CD4-positive, alpha-beta T cell treated with Interleukin-17A for 1 hour (primary cell): Measurements from ENCODE around the gene NHS.

Experiments used
- DNase-seq: peaks from one replicate; pipeline ENCODE4 v3.0.0-alpha.2; 2020

Gene NHS

DNA sequence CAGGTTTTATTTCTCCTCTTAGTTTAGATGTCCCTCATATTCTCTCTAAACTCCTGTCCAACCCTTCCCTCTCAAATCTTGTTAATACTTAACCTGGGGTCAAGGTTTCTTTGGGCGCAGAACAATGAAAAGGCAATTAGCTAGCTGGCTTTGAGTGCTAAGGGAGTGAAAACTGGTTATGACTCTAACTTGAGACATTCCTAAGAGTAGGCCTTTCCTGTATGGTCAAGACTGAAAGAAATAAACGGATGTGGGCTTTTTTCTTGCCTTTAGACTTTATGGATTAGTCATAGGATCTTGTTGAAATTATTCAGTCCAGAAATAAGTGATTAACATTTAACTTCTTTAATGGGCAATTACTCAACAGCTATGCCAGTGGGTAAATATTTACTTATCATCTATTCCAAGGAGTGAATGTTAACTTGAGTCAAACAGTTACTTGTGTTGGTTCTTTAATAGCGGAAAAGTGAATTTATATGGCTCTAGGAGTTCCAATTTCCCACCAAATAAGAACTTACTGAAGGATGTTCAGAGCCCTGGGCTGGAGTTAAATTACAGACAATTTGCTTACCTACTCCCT is 220.5 kb downstream of the NHS start:
- no peak for DNase-seq

- DNase-seq, result no peak
These were observed 221.1 kb downstream of the NHS start for GRCh38 chrX:17596061-17596460.

DNA sequence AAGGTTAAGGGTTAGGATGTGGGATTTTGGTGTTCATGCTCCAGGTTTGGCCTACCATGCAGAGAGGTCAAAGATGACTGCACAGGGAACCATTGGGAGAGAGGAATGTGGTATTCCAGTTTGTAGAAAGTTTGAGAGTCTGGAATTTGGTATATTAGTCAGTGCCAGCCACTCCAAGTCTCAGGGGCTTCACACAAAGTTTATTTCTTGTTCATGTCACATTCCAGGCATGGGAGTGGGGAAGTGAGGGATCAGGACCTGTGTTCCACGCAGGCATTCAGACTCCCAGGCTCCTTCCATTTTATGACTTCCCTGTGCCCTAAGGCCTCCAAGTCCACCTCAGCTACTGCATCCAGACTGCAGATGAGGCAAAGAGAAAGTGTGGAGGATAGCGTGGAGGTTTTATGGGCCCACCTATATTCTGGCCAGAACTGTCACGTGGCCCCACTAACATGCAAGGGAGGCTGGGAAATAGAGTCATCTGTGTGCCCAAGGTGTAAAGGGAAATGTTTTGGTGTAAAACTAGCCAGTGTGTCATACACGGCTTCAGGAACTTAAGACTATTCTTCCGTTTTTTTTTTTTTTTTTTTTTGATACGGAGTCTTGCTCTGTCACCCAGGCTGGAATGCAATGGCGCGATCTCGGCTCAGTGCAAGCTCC is 221.7 kb downstream of the NHS start:
- DNase-seq, result no peak

DNA sequence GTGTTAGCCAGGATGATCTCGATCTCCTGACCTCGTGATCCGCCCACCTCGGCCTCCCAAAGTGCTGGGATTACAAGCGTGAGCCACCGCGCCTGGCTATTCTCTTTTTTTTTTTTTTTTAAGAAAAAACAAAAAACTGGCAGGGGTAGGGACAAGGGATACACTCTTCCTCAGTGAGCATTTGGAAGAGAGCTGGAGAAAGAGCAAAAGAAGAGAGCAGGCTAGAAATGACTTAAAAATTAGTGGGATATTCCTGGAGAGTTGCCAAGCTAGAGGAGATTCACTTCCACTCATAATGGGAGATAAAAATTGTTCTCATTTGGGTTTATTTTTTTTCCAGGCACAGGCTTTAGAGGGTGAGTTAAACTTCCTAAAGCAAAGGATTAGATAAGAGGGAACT is 222.3 kb downstream of the NHS start:
- no peak for DNase-seq

DNA sequence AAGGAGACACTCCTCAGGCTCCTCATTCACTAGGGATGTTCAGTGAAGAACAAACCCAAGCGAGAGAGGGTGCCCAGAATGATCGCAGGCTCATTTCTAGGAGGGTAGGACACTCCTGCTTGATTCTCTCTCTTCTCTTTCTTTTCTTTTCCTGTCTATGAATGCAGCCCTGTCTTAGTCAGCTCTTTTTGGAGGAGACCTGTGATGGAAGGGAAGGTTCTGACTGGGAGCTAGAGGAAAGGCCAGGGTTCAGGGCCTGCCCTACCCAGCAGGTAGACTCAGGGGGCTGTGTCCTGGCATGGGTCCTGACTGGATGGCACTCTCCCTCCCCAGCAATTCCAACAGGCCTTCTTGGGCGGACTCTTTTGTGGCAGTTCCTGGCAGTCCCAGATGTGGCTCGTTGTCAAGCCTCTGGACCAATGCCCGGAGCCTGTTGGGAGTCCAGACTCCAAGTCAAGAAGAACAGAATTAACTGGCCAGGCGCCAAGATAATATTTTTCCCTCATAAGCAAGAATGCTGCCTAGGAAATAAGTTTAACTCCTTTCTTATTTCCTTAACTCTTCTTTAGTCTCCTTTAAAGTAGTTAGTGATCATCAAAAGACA is 222.9 kb downstream of the NHS start:
- no peak for DNase-seq

DNA sequence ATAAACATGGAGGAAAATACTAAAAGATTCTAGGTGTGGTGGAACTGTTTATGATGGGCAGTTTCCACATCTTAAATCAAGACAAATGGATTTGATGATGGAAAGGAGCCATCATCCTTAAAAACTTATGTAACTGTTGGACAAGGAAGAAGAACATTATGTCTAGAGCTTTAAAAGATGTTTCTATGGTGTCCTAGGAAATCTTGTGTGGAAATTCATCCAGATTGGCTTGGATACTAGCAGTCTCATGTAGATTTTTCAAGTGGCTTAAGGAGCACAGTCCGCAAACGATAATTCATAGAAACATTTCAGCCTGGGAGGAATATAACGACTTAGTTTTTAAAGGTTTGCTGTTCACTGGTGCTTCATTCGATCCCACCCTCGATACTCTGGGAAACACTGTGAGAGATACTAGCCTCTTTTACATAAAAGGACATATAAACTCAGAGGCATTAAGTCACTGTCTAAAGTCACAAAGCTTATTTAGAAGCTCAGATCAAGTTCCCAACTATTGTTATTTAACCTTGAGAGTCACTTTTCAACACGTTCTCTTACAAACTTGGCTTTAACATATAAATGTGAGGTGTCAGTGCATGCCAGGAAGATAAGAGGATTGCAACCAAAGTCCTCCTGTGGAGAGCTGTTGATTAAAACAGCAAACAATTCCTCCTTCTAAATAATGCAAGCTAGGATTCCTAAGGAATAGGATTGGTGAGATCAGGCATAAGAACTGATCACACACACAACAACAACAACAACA is 226.6 kb downstream of the NHS start:
- DNase-seq, result no peak

- no peak for DNase-seq
These were observed 227.2 kb downstream of the NHS start for GRCh38 chrX:17602245-17602644.

- DNase-seq, result no peak
These were observed 228.2 kb downstream of the NHS start for GRCh38 chrX:17603196-17603595.

DNA sequence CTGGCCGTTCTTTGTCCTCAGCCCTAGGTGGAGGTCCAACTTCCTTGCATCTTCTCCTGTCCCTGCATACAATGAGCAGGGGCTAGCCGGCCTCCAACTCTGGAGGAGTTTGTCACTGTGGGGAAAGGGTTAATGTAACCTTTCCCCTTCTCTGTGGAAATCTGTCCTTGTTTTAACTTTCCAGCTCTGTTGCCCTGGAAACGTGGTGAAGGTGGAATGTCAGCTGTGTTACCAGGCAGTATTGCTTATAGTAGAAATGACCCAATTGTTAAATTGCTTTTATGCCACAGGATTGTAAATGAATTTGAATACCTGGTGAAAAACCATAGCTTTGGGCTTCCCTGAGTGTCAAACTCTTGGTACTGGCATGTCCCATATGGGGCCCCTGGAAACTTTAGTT is 230.7 kb downstream of the NHS start:
- no peak for DNase-seq

DNA sequence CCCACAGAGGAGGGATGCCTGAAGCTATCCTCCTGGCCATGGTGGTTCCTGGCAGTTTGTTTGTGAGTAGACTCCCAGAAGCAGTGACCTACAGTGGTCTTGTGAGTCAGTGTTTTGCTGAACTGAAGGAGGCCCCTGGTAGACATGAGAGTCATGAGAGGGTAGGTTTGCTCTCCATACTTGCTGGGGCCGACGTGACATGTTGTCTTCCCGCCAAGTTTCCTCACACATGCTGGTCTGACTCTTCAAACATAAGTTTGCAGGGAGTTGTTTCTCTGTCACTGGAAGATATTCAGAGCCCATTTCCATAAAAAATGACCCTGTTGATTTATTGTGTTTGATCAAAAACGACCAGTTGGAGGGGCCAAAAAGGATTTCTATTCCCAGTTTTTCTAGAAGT is 231.2 kb downstream of the NHS start:
- no peak for DNase-seq

GRCh38 chrX:17608888-17609287 is 233.9 kb downstream of the NHS start:
- DNase-seq, result no peak

- DNase-seq, result no peak
These were observed 235.8 kb downstream of the NHS start for GRCh38 chrX:17610788-17611187.

DNA sequence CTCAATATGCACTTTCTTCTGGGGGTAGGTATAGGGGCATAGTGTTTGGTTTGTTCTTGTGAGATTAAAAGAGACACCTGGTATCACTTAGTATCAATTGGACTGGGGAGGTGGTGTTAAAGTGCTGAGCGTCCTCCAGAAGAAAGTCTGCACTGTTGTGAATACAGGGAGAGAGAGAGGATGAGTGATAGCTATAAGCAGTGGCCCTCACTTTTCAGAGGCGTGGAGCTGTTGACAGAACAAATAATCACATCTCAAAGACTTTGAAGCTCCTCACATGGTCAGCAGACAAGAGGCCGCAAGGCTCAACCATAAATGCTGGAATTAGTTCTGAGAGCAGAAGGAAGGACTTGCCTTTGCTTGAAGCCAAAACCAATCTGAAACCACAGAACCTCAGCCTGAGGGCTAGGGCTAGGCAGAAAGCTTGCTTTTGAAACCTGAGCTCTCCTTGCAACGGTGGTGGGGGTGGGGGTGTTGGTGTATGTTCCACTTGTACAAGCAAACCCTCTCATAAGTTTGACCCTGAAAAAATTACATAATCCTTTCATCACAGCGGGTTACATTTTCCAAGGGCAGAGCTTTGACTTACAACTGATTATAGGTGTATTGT is 239.1 kb downstream of the NHS start:
- DNase-seq, result no peak

DNA sequence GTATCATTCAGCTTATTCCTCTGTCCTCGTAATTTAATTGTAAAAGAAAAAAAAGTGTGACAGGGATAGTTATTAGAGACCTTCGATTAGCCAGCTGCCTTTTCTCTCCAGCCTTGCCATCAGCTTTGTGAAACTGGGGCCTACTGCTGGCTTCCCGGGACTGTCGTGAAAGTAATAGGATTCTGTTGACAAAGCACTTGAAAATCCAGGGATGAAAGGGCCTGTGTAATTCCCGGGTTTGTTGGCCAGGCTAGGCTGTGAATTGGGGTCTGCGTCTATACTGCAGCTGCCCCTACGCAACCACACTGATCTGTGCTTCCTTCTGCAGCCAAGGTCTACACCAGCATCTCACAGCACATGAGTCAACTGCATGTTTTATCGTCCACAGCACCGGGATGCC is 241.9 kb downstream of the NHS start:
- DNase-seq, result no peak

- DNase-seq, result no peak
These were observed 242.8 kb downstream of the NHS start for GRCh38 chrX:17617806-17618205.

DNA sequence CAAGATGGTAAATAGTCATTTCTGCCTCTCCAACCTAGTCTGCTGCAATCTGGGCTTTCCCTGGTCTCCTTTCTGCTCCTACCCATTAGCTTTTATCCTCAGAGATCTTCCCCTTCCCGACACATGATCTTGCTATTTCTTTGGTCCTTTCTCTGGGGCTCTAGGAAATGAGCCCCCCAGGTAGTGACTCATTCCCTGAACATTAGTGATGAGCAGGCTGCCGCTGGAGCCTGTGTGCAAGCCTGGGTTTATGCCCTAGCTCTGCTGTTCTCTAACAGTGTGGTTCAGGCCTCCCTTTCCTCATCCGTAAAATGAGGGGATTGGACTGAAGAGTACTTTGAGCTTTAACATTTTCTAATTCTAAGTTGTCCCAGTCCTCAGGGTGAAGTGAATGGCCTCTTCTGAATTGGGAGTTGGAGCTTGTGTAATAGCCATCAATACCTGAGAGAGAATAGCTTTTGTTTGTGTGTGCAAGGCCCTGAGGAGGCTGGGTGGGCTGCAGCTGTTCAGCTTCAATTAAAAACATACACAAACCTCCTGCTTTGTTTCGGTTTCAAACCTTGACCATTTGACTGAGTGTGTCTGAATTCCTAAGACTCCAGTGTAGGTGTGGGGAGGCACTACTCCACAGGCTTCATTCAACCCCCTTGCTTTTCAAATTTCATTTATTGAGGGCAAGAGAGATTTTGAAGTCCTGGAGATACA is 246.7 kb downstream of the NHS start:
- DNase-seq, result no peak

- DNase-seq, result no peak
These were observed 247.3 kb downstream of the NHS start for GRCh38 chrX:17622331-17622730.

DNA sequence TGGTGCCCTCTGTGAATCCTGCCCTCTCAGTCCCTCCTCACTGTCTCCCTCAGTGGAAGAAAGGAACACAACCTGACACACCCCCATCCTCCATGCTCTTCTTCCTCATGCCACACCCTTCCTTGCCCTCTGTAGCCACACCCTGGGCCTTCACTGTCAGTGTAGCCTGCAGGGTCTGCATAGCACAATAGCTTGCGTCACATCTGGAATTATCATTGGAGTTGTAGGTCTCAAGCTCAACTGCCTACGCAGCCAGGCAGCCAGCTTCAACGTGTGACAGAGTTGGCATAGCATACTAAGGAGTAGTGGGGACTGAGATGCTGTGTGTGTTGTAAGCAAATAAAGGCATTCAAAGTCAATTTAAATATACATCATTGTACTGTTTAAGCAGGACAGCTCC is 248.8 kb downstream of the NHS start:
- DNase-seq, result no peak

GRCh38 chrX:17627026-17627425 is 252.0 kb downstream of the NHS start:
- no peak for DNase-seq

- DNase-seq, result no peak
These were observed 254.0 kb downstream of the NHS start for GRCh38 chrX:17628976-17629375.

- no peak for DNase-seq
These were observed 254.5 kb downstream of the NHS start for GRCh38 chrX:17629519-17629918.

GRCh38 chrX:17631647-17632046 is 256.6 kb downstream of the NHS start:
- no peak for DNase-seq

GRCh38 chrX:17632942-17633341 is 257.9 kb downstream of the NHS start:
- peak; percentile 14 for DNase-seq
